Muscle layer of duodenum (tissue), 2 donors: ENCODE data around the gene AOAH.
"Not testable (repeated sequence)": the region's sequence is repeated elsewhere in the genome, so short reads cannot be mapped to it uniquely, and the experiment has no call there.

ENCODE experiments used
- H3K27ac ChIP-seq: one replicate; pipeline ENCODE4 v1.7.0; 2013; ENCODE audit warnings: mild to moderate bottlenecking, low read length
- H3K27me3 ChIP-seq: one replicate; pipeline ENCODE4 v1.7.0; 2013; ENCODE audit warnings: low read depth, mild to moderate bottlenecking, control low read depth, low read length
- H3K36me3 ChIP-seq, 2 donors: one replicate each; pipeline ENCODE4 v1.7.0; 2013; ENCODE audit warnings: low read length in 2 of 2, control low read depth in 1 of 2, mild to moderate bottlenecking in 1 of 2; ENCODE audit not compliant: insufficient read depth in 2 of 2, control insufficient read depth in 1 of 2
- H3K4me1 ChIP-seq, 2 donors: one replicate each; pipeline ENCODE4 v1.7.0; 2013; ENCODE audit warnings: low read length in 2 of 2, mild to moderate bottlenecking in 2 of 2, control low read depth in 1 of 2, moderate library complexity in 1 of 2; ENCODE audit not compliant: insufficient read depth in 2 of 2, control insufficient read depth in 1 of 2
- H3K4me3 ChIP-seq, 2 donors: one replicate each; pipeline ENCODE4 v1.7.0; 2013; ENCODE audit warnings: low read length in 2 of 2, low read depth in 1 of 2, mild to moderate bottlenecking in 1 of 2
- H3K9me3 ChIP-seq, 2 donors: one replicate each; pipeline ENCODE4 v1.7.0; 2013; ENCODE audit warnings: low read length in 2 of 2, control low read depth in 1 of 2, mild to moderate bottlenecking in 1 of 2; ENCODE audit not compliant: control insufficient read depth in 1 of 2
- donor health status: healthy.

The AOAH gene

GRCh38 chr7:36653663-36654355 lies 70.5 kb downstream of the AOAH start:
- Histone ChIP-seq H3K36me3 (no peaks in the 10 kb centered on the region), H3K27me3 (no peaks in the 10 kb centered on the region), H3K9me3 (no peaks in the 10 kb centered on the region), H3K4me3 (no peak overlapping the region), H3K27ac (no peak overlapping the region), H3K4me1 (no peaks in the 10 kb centered on the region)

GRCh38 chr7:36653008-36653662 lies 71.2 kb downstream of the AOAH start:
- no peaks in the 10 kb centered on the region for H3K9me3 ChIP-seq
- no peaks in the 10 kb centered on the region for H3K27me3 ChIP-seq
- no peak overlapping the region for H3K4me3 ChIP-seq
- H3K4me1 ChIP-seq, result no peaks in the 10 kb centered on the region
- no peaks in the 10 kb centered on the region for H3K36me3 ChIP-seq
- H3K27ac ChIP-seq, result no peak overlapping the region

- no peak overlapping the region for H3K4me3 ChIP-seq
- H3K27ac ChIP-seq, result no peak overlapping the region
- no peaks in the 10 kb centered on the region for H3K9me3 ChIP-seq
- H3K36me3 ChIP-seq, result no peaks in the 10 kb centered on the region
- no peaks in the 10 kb centered on the region for H3K4me1 ChIP-seq
- no peaks in the 10 kb centered on the region for H3K27me3 ChIP-seq
Measured at GRCh38 chr7:36652431-36652830, 71.9 kb downstream of the AOAH start.

- Histone ChIP-seq H3K4me3 (no peak overlapping the region), H3K9me3 (no peaks in the 10 kb centered on the region), H3K36me3 (no peaks in the 10 kb centered on the region), H3K27ac (no peak overlapping the region), H3K27me3 (no peaks in the 10 kb centered on the region), H3K4me1 (no peaks in the 10 kb centered on the region)
Measured at GRCh38 chr7:36651404-36651803, 72.9 kb downstream of the AOAH start.

GRCh38 chr7:36650766-36651312 lies 73.5 kb downstream of the AOAH start:
- Histone ChIP-seq H3K36me3 (no peaks in the 10 kb centered on the region), H3K27ac (no peak overlapping the region), H3K4me1 (no peaks in the 10 kb centered on the region), H3K27me3 (no peaks in the 10 kb centered on the region), H3K4me3 (no peak overlapping the region), H3K9me3 (no peaks in the 10 kb centered on the region)

GRCh38 chr7:36650320-36650719 lies 74.0 kb downstream of the AOAH start:
- Histone ChIP-seq H3K4me1 (no peaks in the 10 kb centered on the region), H3K27me3 (no peaks in the 10 kb centered on the region), H3K4me3 (no peak overlapping the region), H3K27ac (no peak overlapping the region), H3K36me3 (no peaks in the 10 kb centered on the region), H3K9me3 (no peaks in the 10 kb centered on the region)

GRCh38 chr7:36649319-36649718 lies 75.0 kb downstream of the AOAH start:
- not testable (repeated sequence) for H3K9me3 ChIP-seq, H3K27ac ChIP-seq, H3K27me3 ChIP-seq, H3K4me3 ChIP-seq, H3K36me3 ChIP-seq, H3K4me1 ChIP-seq

GRCh38 chr7:36648441-36648840 lies 75.9 kb downstream of the AOAH start:
- H3K9me3 ChIP-seq, result no peaks in the 10 kb centered on the region
- H3K27me3 ChIP-seq, result no peaks in the 10 kb centered on the region
- no peak overlapping the region for H3K4me3 ChIP-seq
- H3K36me3 ChIP-seq, result no peaks in the 10 kb centered on the region
- no peak overlapping the region for H3K27ac ChIP-seq
- H3K4me1 ChIP-seq, result no peaks in the 10 kb centered on the region

- H3K9me3 ChIP-seq, result no peaks in the 10 kb centered on the region
- no peak overlapping the region for H3K27ac ChIP-seq
- no peak overlapping the region for H3K4me3 ChIP-seq
- no peaks in the 10 kb centered on the region for H3K27me3 ChIP-seq
- no peaks in the 10 kb centered on the region for H3K4me1 ChIP-seq
- no peaks in the 10 kb centered on the region for H3K36me3 ChIP-seq
Measured at GRCh38 chr7:36644625-36645422, 79.5 kb downstream of the AOAH start.

GRCh38 chr7:36642414-36642813 lies 81.9 kb downstream of the AOAH start:
- Histone ChIP-seq H3K4me1 (no peaks in the 10 kb centered on the region), H3K27me3 (no peaks in the 10 kb centered on the region), H3K4me3 (no peak overlapping the region), H3K9me3 (no peaks in the 10 kb centered on the region), H3K27ac (no peak overlapping the region), H3K36me3 (no peaks in the 10 kb centered on the region)

GRCh38 chr7:36642010-36642409 lies 82.3 kb downstream of the AOAH start:
- H3K36me3 ChIP-seq, result no peaks in the 10 kb centered on the region
- no peak overlapping the region for H3K27ac ChIP-seq
- no peaks in the 10 kb centered on the region for H3K27me3 ChIP-seq
- H3K4me1 ChIP-seq, result no peaks in the 10 kb centered on the region
- no peaks in the 10 kb centered on the region for H3K9me3 ChIP-seq
- no peak overlapping the region for H3K4me3 ChIP-seq
